ENCODE data around the gene CAPN9.
A peak's percentile ranks its signal among the peaks of the same experiment; 100 is the strongest.

Gene CAPN9

GRCh38 chr1:230824919-230825721 is 77.9 kb downstream of the CAPN9 start:
- H3K4me1 ChIP-seq (ENCODE audit: control insufficient read depth, insufficient read depth, low read length), result no peaks in the 10 kb centered on the region
- no peaks in the 10 kb centered on the region for H3K36me3 ChIP-seq (ENCODE audit: control insufficient read depth in 2 of 2, insufficient read depth in 1 of 2, low read length in 2 of 2)
- POLR2A ChIA-PET, result no interaction called here
- no peaks in the 10 kb centered on the region for H3K9me3 ChIP-seq (ENCODE audit: control insufficient read depth, insufficient read depth, low read depth, low read length)
- no peak overlapping the region for H3K4me3 ChIP-seq (ENCODE audit: low read depth, low read length)
- H3K27ac ChIP-seq (ENCODE audit: extremely low read depth, low read depth, low read length), result no peak overlapping the region
- CTCF ChIA-PET, result interaction anchor here (0.7 kb wide), 3 partner anchors 23 to 1851 kb away, joined by 3 read pairs; no protein-coding TSS in a partner anchor
- TF ChIP-seq ZNF221 (tag by site-specific recombination; IDR thresholded peaks at IDR 0.05; ENCODE audit: borderline replicate concordance), result no peak
- TF ChIP-seq PRDM4 (tag by site-specific recombination; IDR thresholded peaks at IDR 0.05), result no peak
- peak; percentile 50; the same call in 1 of the 2 replicates for TF ChIP-seq ZNF10 (tag by site-specific recombination; IDR thresholded peaks at IDR 0.05)
- no peak for TF ChIP-seq ZNF155 (tag by site-specific recombination; IDR thresholded peaks at IDR 0.05)
- TF ChIP-seq ZNF169 (tag by site-specific recombination; IDR thresholded peaks at IDR 0.05), result no peak
- TF ChIP-seq ZBTB17 (tag by site-specific recombination; IDR thresholded peaks at IDR 0.05), result peak; percentile 64; the same call in 1 of the 2 replicates
- TF ChIP-seq ZNF16 (tag by site-specific recombination; IDR thresholded peaks at IDR 0.05; ENCODE audit: low read depth), result no peak
- TF ChIP-seq SP3 (tag by site-specific recombination; IDR thresholded peaks at IDR 0.05), result no peak
- TF ChIP-seq ZNF692 (tag by site-specific recombination; IDR thresholded peaks at IDR 0.05), result no peak
- TF ChIP-seq, protein P1, sequence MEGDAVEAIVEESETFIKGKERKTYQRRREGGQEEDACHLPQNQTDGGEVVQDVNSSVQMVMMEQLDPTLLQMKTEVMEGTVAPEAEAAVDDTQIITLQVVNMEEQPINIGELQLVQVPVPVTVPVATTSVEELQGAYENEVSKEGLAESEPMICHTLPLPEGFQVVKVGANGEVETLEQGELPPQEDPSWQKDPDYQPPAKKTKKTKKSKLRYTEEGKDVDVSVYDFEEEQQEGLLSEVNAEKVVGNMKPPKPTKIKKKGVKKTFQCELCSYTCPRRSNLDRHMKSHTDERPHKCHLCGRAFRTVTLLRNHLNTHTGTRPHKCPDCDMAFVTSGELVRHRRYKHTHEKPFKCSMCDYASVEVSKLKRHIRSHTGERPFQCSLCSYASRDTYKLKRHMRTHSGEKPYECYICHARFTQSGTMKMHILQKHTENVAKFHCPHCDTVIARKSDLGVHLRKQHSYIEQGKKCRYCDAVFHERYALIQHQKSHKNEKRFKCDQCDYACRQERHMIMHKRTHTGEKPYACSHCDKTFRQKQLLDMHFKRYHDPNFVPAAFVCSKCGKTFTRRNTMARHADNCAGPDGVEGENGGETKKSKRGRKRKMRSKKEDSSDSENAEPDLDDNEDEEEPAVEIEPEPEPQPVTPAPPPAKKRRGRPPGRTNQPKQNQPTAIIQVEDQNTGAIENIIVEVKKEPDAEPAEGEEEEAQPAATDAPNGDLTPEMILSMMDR (tag by site-specific recombination; IDR thresholded peaks at IDR 0.05), result no peak
- 0 out of 2 replicates have a peak, but pooled peaks have one; percentile 10 for TF ChIP-seq PRDM1 (tag by site-specific recombination; IDR thresholded peaks at IDR 0.05)
- TF ChIP-seq ZNF555 (tag by site-specific recombination; conservative IDR thresholded peaks at IDR 0.05), result no peak
- TF ChIP-seq MEIS1 (CRISPR knock-in tag; IDR thresholded peaks at IDR 0.05; ENCODE audit: borderline replicate concordance), result no peak
- TF ChIP-seq PRDM10 (tag by site-specific recombination; IDR thresholded peaks at IDR 0.05), result peak; percentile 17; the same call in 1 of the 2 replicates
- TF ChIP-seq ZNF112 (tag by site-specific recombination; IDR thresholded peaks at IDR 0.05), result no peak
- peak; percentile 37; the same call in 1 of the 2 replicates for TF ChIP-seq ZNF335 (tag by site-specific recombination; conservative IDR thresholded peaks at IDR 0.05)
- TF ChIP-seq OVOL3 (tag by site-specific recombination; IDR thresholded peaks at IDR 0.05), result no peak
- peak; percentile 51; the same call in 1 of the 2 replicates for TF ChIP-seq ZBTB48 (tag by site-specific recombination; IDR thresholded peaks at IDR 0.05)
- no peak for TF ChIP-seq ZNF280C (tag by site-specific recombination; IDR thresholded peaks at IDR 0.05)
- no peak for TF ChIP-seq ZNF404 (tag by site-specific recombination; IDR thresholded peaks at IDR 0.05)
- no peak for TF ChIP-seq ZNF561 (tag by site-specific recombination; IDR thresholded peaks at IDR 0.05; ENCODE audit: borderline replicate concordance)
- no peak for TF ChIP-seq ZNF362 (tag by site-specific recombination; IDR thresholded peaks at IDR 0.05)
